NCI-H2196 (cell line): ENCODE results near the gene CBFA2T2.
A peak's percentile ranks its signal among the peaks of the same experiment; 100 is the strongest.
"Not testable (repeated sequence)": the region's sequence is repeated elsewhere in the genome, so short reads cannot be mapped to it uniquely, and the experiment has no call there.

Experiments
- DNase-seq: peaks from one replicate; lab custom pipeline; 2025; ENCODE audit not compliant: unreplicated experiment; lab: John Stamatoyannopoulos, UW

The CBFA2T2 gene

GRCh38 chr20:33470457-33470856 lies 19.4 kb upstream of the CBFA2T2 start:
- no peak for DNase-seq

- no peak for DNase-seq
These were observed 19.0 kb upstream of the CBFA2T2 start for GRCh38 chr20:33470866-33471265.

- DNase-seq: no peak
These were observed 16.9 kb upstream of the CBFA2T2 start for GRCh38 chr20:33472868-33473435.

GRCh38 chr20:33474097-33474873 lies 15.6 kb upstream of the CBFA2T2 start:
- no peak for DNase-seq

- no peak for DNase-seq
These were observed 14.9 kb upstream of the CBFA2T2 start for GRCh38 chr20:33474963-33475362.

GRCh38 chr20:33475381-33476152 lies 14.3 kb upstream of the CBFA2T2 start:
- DNase-seq: no peak

GRCh38 chr20:33477386-33478234 lies 12.3 kb upstream of the CBFA2T2 start:
- DNase-seq: peak; percentile 89

- DNase-seq: no peak
These were observed 9.8 kb upstream of the CBFA2T2 start for GRCh38 chr20:33480048-33480447.

GRCh38 chr20:33481431-33481941 lies 8.4 kb upstream of the CBFA2T2 start:
- DNase-seq: no peak

- DNase-seq: no peak
These were observed 7.3 kb upstream of the CBFA2T2 start for GRCh38 chr20:33482581-33482980.

- DNase-seq: not testable (repeated sequence)
These were observed 6.7 kb upstream of the CBFA2T2 start for GRCh38 chr20:33483186-33483585.

- DNase-seq: no peak
These were observed 1.7 kb upstream of the CBFA2T2 start for GRCh38 chr20:33488201-33488600.

GRCh38 chr20:33488661-33489494 lies 1.0 kb upstream of the CBFA2T2 start:
- DNase-seq: not testable (repeated sequence)

- DNase-seq: peak; percentile 97
These were observed 337 bp upstream of the CBFA2T2 start for GRCh38 chr20:33489495-33490022.

GRCh38 chr20:33490934-33491656 lies 1.2 kb downstream of the CBFA2T2 start:
- no peak for DNase-seq

- DNase-seq: no peak
These were observed 3.3 kb downstream of the CBFA2T2 start for GRCh38 chr20:33493076-33493766.

GRCh38 chr20:33496776-33497175 lies 6.9 kb downstream of the CBFA2T2 start:
- not testable (repeated sequence) for DNase-seq

- DNase-seq: no peak
These were observed 9.5 kb downstream of the CBFA2T2 start for GRCh38 chr20:33499355-33499754.
